Cardiac septum (tissue), 1 donor: ENCODE data around the gene CALHM3. TPM values are rescaled to one million over a fixed set of nuclear protein-coding genes. Genes with fewer than 3 reads are reported as not detected.

Experiments
- DNase-seq: peaks from one replicate; pipeline ENCODE4 v3.0.0-alpha.2; 2020; ENCODE audit warnings: low spot score
- intact Hi-C: fragments of 100-400 bp; cut with DNase I; formaldehyde crosslinking; loops from one replicate; pipeline ENCODE4 v1.14.0; 2022
- total RNA-seq: library from RNA; stranded (reverse); fragmentation: NEBNext Ultra II Directional; extraction: Animal tissue kit (Norgen Biotek cat#: 25700); gene quantifications from one replicate; pipeline ENCODE4 v1.2.1, GENCODE V29; 2021
- donor health status: DM: no; HTN: no; CAD: no.

Gene CALHM3
- total RNA-seq, 1 donor from 2014 or later: not detected

GRCh38 chr10:103480521-103480920 is 1.5 kb upstream of the CALHM3 start:
- no peak for DNase-seq
- intact Hi-C loops: loop anchor here (2.0 kb wide), 1 partner anchor 64 kb away; no protein-coding TSS in a partner anchor

GRCh38 chr10:103478671-103479070 is 369 bp downstream of the CALHM3 start:
- DNase-seq: no peak
- intact Hi-C loops: no loop called here

GRCh38 chr10:103476046-103476768 is 2.8 kb downstream of the CALHM3 start:
- DNase-seq: no peak

GRCh38 chr10:103475437-103475836 is 3.6 kb downstream of the CALHM3 start:
- DNase-seq: no peak
- intact Hi-C loops: no loop called here

More at GRCh38 chr10:103476046-103476768, 2.8 kb downstream of the CALHM3 start:
- intact Hi-C loops: no loop called here

GRCh38 chr10:103474077-103474476 is 5.0 kb downstream of the CALHM3 start:
- intact Hi-C loops: no loop called here
- DNase-seq: no peak

- no peak for DNase-seq
- intact Hi-C loops: no loop called here
Observed at GRCh38 chr10:103473261-103473671, 5.8 kb downstream of the CALHM3 start.

- DNase-seq: no peak
- intact Hi-C loops: no loop called here
Observed at GRCh38 chr10:103472005-103472404, 7.0 kb downstream of the CALHM3 start.

GRCh38 chr10:103470761-103471653 is 8.0 kb downstream of the CALHM3 start:
- intact Hi-C loops: no loop called here
- no peak for DNase-seq

GRCh38 chr10:103469201-103469600 is 9.8 kb downstream of the CALHM3 start:
- no peak for DNase-seq
- intact Hi-C loops: no loop called here

GRCh38 chr10:103467406-103467805 is 11.6 kb downstream of the CALHM3 start:
- no peak for DNase-seq
- intact Hi-C loops: no loop called here

GRCh38 chr10:103466734-103467133 is 12.3 kb downstream of the CALHM3 start:
- DNase-seq: no peak
- intact Hi-C loops: no loop called here

GRCh38 chr10:103465411-103466179 is 13.4 kb downstream of the CALHM3 start:
- DNase-seq: no peak
- intact Hi-C loops: no loop called here

- no peak for DNase-seq
- intact Hi-C loops: no loop called here
Observed at GRCh38 chr10:103463499-103463898, 15.5 kb downstream of the CALHM3 start.

- intact Hi-C loops: no loop called here
- DNase-seq: no peak
Observed at GRCh38 chr10:103459615-103460014, 19.4 kb downstream of the CALHM3 start.

- intact Hi-C loops: no loop called here
- no peak for DNase-seq
Observed at GRCh38 chr10:103458720-103459119, 20.3 kb downstream of the CALHM3 start, which contains the start of gene CALHM1. TSS of gene CALHM1 (minus strand) at chr10:103458900. CDS start at chr10:103458751, 149 bp downstream.

GRCh38 chr10:103457896-103458583 is 21.0 kb downstream of the CALHM3 start:
- intact Hi-C loops: no loop called here
- DNase-seq: no peak

- intact Hi-C loops: no loop called here
- no peak for DNase-seq
Observed at GRCh38 chr10:103457176-103457712, 21.8 kb downstream of the CALHM3 start.

GRCh38 chr10:103456074-103456660 is 22.9 kb downstream of the CALHM3 start:
- no peak for DNase-seq
- intact Hi-C loops: no loop called here

- intact Hi-C loops: no loop called here
- DNase-seq: no peak
Observed at GRCh38 chr10:103455235-103455634, 23.8 kb downstream of the CALHM3 start.
